Endothelial cell (in vitro differentiated cells): Measurements from ENCODE around the gene TRMT10B. TPM values are rescaled to one million over a fixed set of nuclear protein-coding genes. Genes with fewer than 3 reads are reported as not detected.
"Not testable (repeated sequence)": the region's sequence is repeated elsewhere in the genome, so short reads cannot be mapped to it uniquely, and the experiment has no call there.

Experiments used
- DNase-seq: peaks from one replicate; pipeline ENCODE4 v3.0.0; 2021; ENCODE audit warnings: low spot score
- H3K27ac Mint-ChIP-seq: one replicate; pipeline ENCODE4 v1.8.0; 2021; ENCODE audit warnings: mixed read lengths, inconsistent platforms; ENCODE audit not compliant: unreplicated experiment
- H3K27me3 Mint-ChIP-seq: one replicate; pipeline ENCODE4 v1.8.0; 2021; ENCODE audit warnings: mild to moderate bottlenecking, moderate library complexity, mixed read lengths, inconsistent platforms; ENCODE audit not compliant: unreplicated experiment
- H3K36me3 Mint-ChIP-seq: one replicate; pipeline ENCODE4 v1.8.0; 2021; ENCODE audit warnings: mild to moderate bottlenecking, low read depth, mixed read lengths, inconsistent platforms; ENCODE audit not compliant: unreplicated experiment
- H3K4me1 Mint-ChIP-seq: one replicate; pipeline ENCODE4 v1.8.0; 2021; ENCODE audit warnings: mild to moderate bottlenecking, mixed read lengths, inconsistent platforms; ENCODE audit not compliant: unreplicated experiment
- H3K4me3 Mint-ChIP-seq: one replicate; pipeline ENCODE4 v1.8.0; 2021; ENCODE audit warnings: mild to moderate bottlenecking, mixed read lengths, inconsistent platforms; ENCODE audit not compliant: unreplicated experiment
- H3K9me3 Mint-ChIP-seq: one replicate; pipeline ENCODE4 v1.8.0; 2021; ENCODE audit warnings: mixed read lengths, inconsistent platforms; ENCODE audit not compliant: unreplicated experiment
- CTCF ChIP-seq: fragments of 200-600 bp; sonication (generic); IDR thresholded peaks from one replicate; pipeline ENCODE4 v1.5.0; 2021; ENCODE audit warnings: antibody characterized with exemption; ENCODE audit not compliant: unreplicated experiment
- total RNA-seq: library from RNA; stranded (reverse); fragmentation: NEBNext Ultra II Directional; extraction: Animal tissue kit (Norgen Biotek cat#: 25700); gene quantifications from one replicate; pipeline ENCODE4 v1.2.1, GENCODE V29; 2021; ENCODE audit not compliant: unreplicated experiment

TRMT10B gene
- total RNA-seq, 1 donor from 2014 or later = 4.7 TPM

DNA sequence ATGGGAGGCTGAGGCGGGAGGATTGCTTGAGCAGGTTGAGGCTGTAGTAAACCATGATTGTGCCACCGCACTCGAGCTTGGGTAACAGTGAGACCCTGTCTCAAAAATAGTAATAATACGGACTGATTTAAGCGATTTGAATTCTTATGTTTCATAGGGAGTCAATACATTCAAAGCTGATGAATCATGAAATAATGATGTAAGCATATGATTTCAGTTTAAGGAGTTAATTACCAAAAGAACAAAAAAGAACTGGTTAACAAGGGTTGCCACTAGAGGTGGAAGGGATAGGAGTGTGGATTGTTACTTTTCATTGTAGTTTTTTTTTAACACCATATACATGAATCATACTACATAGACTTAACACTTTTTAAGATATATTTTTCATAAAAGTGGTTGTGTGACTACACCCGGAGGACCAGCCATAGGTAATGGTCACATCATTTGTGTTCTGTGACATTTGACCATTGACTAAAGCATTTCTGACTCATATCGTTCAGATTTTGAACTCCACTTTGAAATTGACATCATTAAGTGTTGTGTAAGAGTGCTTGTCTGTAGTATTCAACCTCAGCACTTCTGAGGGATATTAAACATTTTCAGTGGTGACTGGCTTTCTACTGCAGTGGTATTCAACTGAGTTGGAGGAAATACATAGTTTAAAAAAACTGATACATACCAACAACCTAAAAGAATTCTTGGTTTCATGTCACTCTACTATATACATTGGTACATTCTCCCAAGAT is 7.0 kb downstream of the TRMT10B start:
- H3K9me3 Mint-ChIP-seq = no peaks in the 10 kb centered on the region
- H3K4me1 Mint-ChIP-seq = no peaks in the 10 kb centered on the region
- H3K27ac Mint-ChIP-seq = no peak overlapping the region
- H3K4me3 Mint-ChIP-seq = no peak overlapping the region
- no peak for DNase-seq
- no peaks in the 10 kb centered on the region for H3K27me3 Mint-ChIP-seq
- TF ChIP-seq CTCF = no peak
- H3K36me3 Mint-ChIP-seq = no peaks in the 10 kb centered on the region

GRCh38 chr9:37761511-37761910 is 7.9 kb downstream of the TRMT10B start:
- H3K4me3 Mint-ChIP-seq = no peak overlapping the region
- DNase-seq = no peak
- no peak for TF ChIP-seq CTCF
- no peaks in the 10 kb centered on the region for H3K4me1 Mint-ChIP-seq
- no peak overlapping the region for H3K27ac Mint-ChIP-seq
- no peaks in the 10 kb centered on the region for H3K27me3 Mint-ChIP-seq
- H3K9me3 Mint-ChIP-seq = no peaks in the 10 kb centered on the region
- peaks cover 2% of the 10 kb centered on the region for H3K36me3 Mint-ChIP-seq

DNA sequence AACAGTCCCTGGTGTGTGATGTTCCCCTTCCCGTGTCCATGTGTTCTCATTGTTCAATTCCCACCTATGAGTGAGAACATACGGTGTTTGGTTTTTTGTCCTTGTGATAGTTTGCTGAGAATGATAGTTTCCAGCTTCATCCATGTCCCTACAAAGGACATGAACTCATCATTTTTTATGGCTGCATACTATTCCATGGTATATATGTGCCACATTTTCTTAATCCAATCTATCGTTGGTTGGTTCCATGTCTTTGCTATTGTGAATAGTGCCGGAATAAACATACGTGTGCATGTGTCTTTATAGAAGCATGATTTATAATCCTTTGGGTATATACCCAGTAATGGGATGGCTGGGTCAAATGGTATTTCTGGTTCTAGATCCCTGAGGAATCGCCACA is 11.7 kb downstream of the TRMT10B start:
- H3K4me3 Mint-ChIP-seq = peak overlapping the region; percentile 21
- H3K27me3 Mint-ChIP-seq, H3K27ac Mint-ChIP-seq, H3K36me3 Mint-ChIP-seq, DNase-seq, H3K9me3 Mint-ChIP-seq, H3K4me1 Mint-ChIP-seq: not testable (repeated sequence)

DNA sequence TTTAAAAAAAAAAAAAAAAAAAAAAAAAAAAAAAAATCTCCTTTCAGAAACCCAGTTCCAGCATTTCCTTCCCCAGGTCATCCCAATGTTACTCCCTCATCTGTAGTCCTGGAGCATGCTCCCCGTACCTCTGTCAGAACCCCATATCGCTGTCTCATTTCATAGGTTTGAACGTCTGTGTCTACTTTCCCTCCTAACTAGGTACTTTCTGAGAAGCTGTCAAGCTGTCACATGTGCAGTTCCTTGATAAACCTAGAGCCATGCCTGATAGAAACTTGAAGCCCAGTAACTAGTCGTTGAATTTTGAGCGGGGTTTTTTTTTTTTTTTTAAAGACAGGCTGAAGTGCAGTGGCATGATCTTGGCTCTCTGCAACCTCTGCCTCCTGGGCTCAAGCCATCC is 15.7 kb downstream of the TRMT10B start:
- no peak overlapping the region for H3K4me3 Mint-ChIP-seq
- peaks cover 2% of the 10 kb centered on the region for H3K36me3 Mint-ChIP-seq
- no peak for TF ChIP-seq CTCF
- H3K9me3 Mint-ChIP-seq = no peaks in the 10 kb centered on the region
- H3K27ac Mint-ChIP-seq = no peak overlapping the region
- DNase-seq = no peak
- H3K4me1 Mint-ChIP-seq = no peaks in the 10 kb centered on the region
- H3K27me3 Mint-ChIP-seq = no peaks in the 10 kb centered on the region

DNA sequence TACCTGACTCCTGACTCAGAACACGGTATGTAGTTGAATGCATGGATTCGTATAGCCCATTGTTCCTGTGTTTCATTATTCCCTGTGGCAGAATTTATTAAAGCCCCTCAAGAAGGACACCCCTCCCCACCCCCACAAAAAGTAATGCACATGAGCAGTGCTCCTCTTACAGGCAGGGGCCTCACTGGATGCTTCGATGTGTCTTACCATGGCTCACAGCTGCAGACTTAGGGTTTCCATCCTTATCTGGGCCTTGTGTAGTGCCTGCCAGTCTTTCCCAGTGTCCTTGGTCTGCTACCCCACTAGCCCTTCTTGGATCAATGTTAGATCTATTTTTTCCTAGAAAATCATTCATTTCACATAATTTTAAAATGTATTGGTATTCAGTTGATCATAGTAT is 16.4 kb downstream of the TRMT10B start:
- Mint-ChIP-seq H3K36me3 (peaks cover 2% of the 10 kb centered on the region), H3K9me3 (no peaks in the 10 kb centered on the region), H3K4me1 (no peaks in the 10 kb centered on the region), H3K27ac (no peak overlapping the region), H3K27me3 (no peaks in the 10 kb centered on the region), H3K4me3 (no peak overlapping the region)
- no peak for DNase-seq
- no peak for TF ChIP-seq CTCF
